ENCODE measurements around the gene LRPAP1. TPM values are rescaled to one million over a fixed set of nuclear protein-coding genes. Genes with fewer than 3 reads are reported as not detected.

The LRPAP1 gene
- total and polyA plus RNA-seq, 2 donors (not counting 1 experiment from before 2014, with no cell fraction given): 64.6 to 86.8 TPM

- peaks cover 36% of the 10 kb centered on the region for H4K20me1 ChIP-seq (ENCODE audit: control insufficient read depth, insufficient read depth, low read length, poor library complexity, severe bottlenecking)
- peak; percentile 17 for ATAC-seq (ENCODE audit: low read depth)
- no peak overlapping the region for H2AFZ ChIP-seq (ENCODE audit: insufficient read depth, low read depth, low read length, poor library complexity, severe bottlenecking)
- H3K27me3 Mint-ChIP-seq: no peaks in the 10 kb centered on the region
- H3K79me2 ChIP-seq (ENCODE audit: control insufficient read depth, insufficient read depth, low read length): peaks cover 7% of the 10 kb centered on the region
- no peaks in the 10 kb centered on the region for H3K4me1 ChIP-seq (ENCODE audit: control insufficient read depth in 2 of 2, insufficient read depth in 2 of 2, low read length in 2 of 2)
- H3K4me3 ChIP-seq (ENCODE audit: control extremely low read depth in 1 of 5, extremely low read depth in 1 of 5, insufficient read depth in 1 of 5, low read depth in 2 of 5, low read length in 4 of 5): no peak overlapping the region
- WGBS (ENCODE audit: insufficient coverage): 96% methylated on average over 31 of the region's 31 CpGs
- no peaks in the 10 kb centered on the region for H3K4me1 Mint-ChIP-seq
- no peak overlapping the region for H3K4me3 Mint-ChIP-seq
- H3K27ac ChIP-seq (ENCODE audit: low read length in 2 of 2): no peak overlapping the region
- no peak for DNase-seq
- TF ChIP-seq EZH2 (IDR thresholded peaks at IDR 0.05; ENCODE audit: borderline replicate concordance, insufficient read depth, low read depth, low read length, poor library complexity, severe bottlenecking) (no peak), CTCF (IDR thresholded peaks at IDR 0.05) (peak; percentile 12)
- H3K9me3 ChIP-seq (ENCODE audit: control extremely low read depth in 1 of 3, control insufficient read depth in 2 of 3, insufficient read depth in 1 of 3, low read length in 2 of 3): peaks cover 0 to 5% (median 0%) of the 10 kb centered on the region in 3 donors
- intact Hi-C loops (cut with micrococcal nuclease): no loop called here
- no peak overlapping the region for H3K4me2 ChIP-seq (replicated peaks; ENCODE audit: low read depth, low read length, poor library complexity, severe bottlenecking)
- ChIA-PET POLR2A (no interaction called here), CTCF (interaction anchor here (1.5 to 4.1 kb wide), 2 partner anchors 34 to 169 kb away, joined by 6 to 17 read pairs; no protein-coding TSS in a partner anchor)
- H3K27me3 ChIP-seq (replicated peaks in 1 of 4; ENCODE audit: control extremely low read depth in 1 of 4, control insufficient read depth in 3 of 4, insufficient read depth in 4 of 4, low read length in 3 of 4): no peaks in the 10 kb centered on the region
- peaks cover 0 to 84% of the 10 kb centered on the region in 2 experiments for H3K36me3 ChIP-seq (replicated peaks in 1 of 2; ENCODE audit: control extremely low read depth in 1 of 2, control insufficient read depth in 1 of 2, extremely low read depth in 1 of 2, insufficient read depth in 2 of 2, low read length in 1 of 2)
- H3K9ac ChIP-seq (ENCODE audit: low read length): no peak overlapping the region
- H3K9me3 Mint-ChIP-seq (ENCODE audit: insufficient read depth): no peaks in the 10 kb centered on the region
- no peak overlapping the region for H3K27ac Mint-ChIP-seq
Measured at GRCh38 chr4:3514806-3515501, 17.3 kb downstream of the LRPAP1 start.

- Histone ChIP-seq H3K79me2 (ENCODE audit: control insufficient read depth, insufficient read depth, low read length) (peaks cover 7% of the 10 kb centered on the region), H2AFZ (ENCODE audit: insufficient read depth, low read depth, low read length, poor library complexity, severe bottlenecking) (no peak overlapping the region), H4K20me1 (ENCODE audit: control insufficient read depth, insufficient read depth, low read length, poor library complexity, severe bottlenecking) (peaks cover 32% of the 10 kb centered on the region), H3K4me3 (ENCODE audit: control extremely low read depth in 1 of 5, extremely low read depth in 1 of 5, insufficient read depth in 1 of 5, low read depth in 2 of 5, low read length in 4 of 5) (no peak overlapping the region), H3K9me3 (ENCODE audit: control extremely low read depth in 1 of 3, control insufficient read depth in 2 of 3, insufficient read depth in 1 of 3, low read length in 2 of 3) (peaks cover 0 to 5% (median 0%) of the 10 kb centered on the region in 3 donors), H3K4me2 (replicated peaks; ENCODE audit: low read depth, low read length, poor library complexity, severe bottlenecking) (no peak overlapping the region), H3K9ac (ENCODE audit: low read length) (no peak overlapping the region), H3K4me1 (ENCODE audit: control insufficient read depth in 2 of 2, insufficient read depth in 2 of 2, low read length in 2 of 2) (no peaks in the 10 kb centered on the region), H3K27ac (ENCODE audit: low read length in 2 of 2) (no peak overlapping the region), H3K36me3 (replicated peaks in 1 of 2; ENCODE audit: control extremely low read depth in 1 of 2, control insufficient read depth in 1 of 2, extremely low read depth in 1 of 2, insufficient read depth in 2 of 2, low read length in 1 of 2) (peaks cover 0 to 81% of the 10 kb centered on the region in 2 experiments), H3K27me3 (replicated peaks in 1 of 4; ENCODE audit: control extremely low read depth in 1 of 4, control insufficient read depth in 3 of 4, insufficient read depth in 4 of 4, low read length in 3 of 4) (no peaks in the 10 kb centered on the region)
- no peaks in the 10 kb centered on the region for H3K9me3 Mint-ChIP-seq (ENCODE audit: insufficient read depth)
- no peak for ATAC-seq (ENCODE audit: low read depth)
- no peak overlapping the region for H3K4me3 Mint-ChIP-seq
- CTCF ChIA-PET: interaction anchor here (1.5 to 4.1 kb wide), 2 partner anchors 34 to 168 kb away, joined by 6 to 17 read pairs; no protein-coding TSS in a partner anchor
- WGBS (ENCODE audit: insufficient coverage): 96% methylated on average over 17 of the region's 17 CpGs
- no peak for TF ChIP-seq CTCF (IDR thresholded peaks at IDR 0.05)
- no peak for TF ChIP-seq EZH2 (IDR thresholded peaks at IDR 0.05; ENCODE audit: borderline replicate concordance, insufficient read depth, low read depth, low read length, poor library complexity, severe bottlenecking)
- DNase-seq: no peak
- no peaks in the 10 kb centered on the region for H3K27me3 Mint-ChIP-seq
- intact Hi-C loops (cut with micrococcal nuclease): no loop called here
- POLR2A ChIA-PET: no interaction called here
- H3K4me1 Mint-ChIP-seq: no peaks in the 10 kb centered on the region
- H3K27ac Mint-ChIP-seq: no peak overlapping the region
Measured at GRCh38 chr4:3514221-3514780, 17.9 kb downstream of the LRPAP1 start.
